ENCODE data around the gene CTU2.

DNA sequence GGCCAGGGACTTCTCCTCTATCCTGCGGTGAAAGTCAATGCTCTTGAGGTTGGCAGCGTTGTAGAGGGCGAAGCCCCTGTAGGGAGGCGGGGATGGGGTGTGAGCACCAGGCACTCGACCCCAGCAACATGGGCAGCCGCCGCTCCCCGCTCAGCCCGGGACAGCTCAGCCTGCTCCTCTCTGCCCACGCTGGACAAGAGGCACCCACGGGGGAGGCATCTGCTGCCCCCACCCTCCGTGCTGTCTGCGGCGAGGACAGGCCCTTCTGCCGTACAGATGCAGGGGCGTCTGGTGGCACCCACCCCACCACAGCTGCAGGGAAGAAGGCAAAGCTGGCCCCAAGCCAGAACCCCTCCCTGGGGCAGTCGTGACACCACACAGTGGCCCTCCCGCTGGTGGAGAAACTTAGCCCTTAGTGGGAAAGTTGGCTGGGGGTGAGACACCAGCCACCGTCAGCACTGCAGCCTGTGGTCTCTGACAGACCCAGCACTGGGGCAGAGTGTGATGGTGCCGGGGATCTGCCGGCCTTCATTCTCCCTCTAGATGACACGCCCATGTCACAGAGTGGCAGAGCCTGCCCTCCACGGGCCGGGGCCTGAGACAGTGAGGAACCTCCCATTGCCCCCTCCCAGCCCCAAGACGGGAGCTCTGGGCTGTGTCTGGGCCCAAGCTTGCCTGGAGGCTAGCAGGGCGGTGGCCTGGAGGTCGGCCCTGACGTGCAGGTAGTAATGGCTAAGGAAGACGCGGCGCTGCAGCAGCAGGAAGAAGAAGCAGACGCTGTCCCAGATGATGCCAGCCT, 19.5 kb downstream of the CTU2 start:
- TF ChIP-seq CTCF (IDR thresholded peaks at IDR 0.05; ENCODE audit: control extremely low read depth in 1 of 3, insufficient read depth in 1 of 3, low read depth in 1 of 3, low read length in 3 of 3) (no peak), JUND (IDR thresholded peaks at IDR 0.05; ENCODE audit: low read length) (no peak), EGR1 (IDR thresholded peaks at IDR 0.05; ENCODE audit: borderline replicate concordance, low read depth, low read length) (no peak)

Measured in H1 (cell line).